Left cardiac atrium (tissue), 4 donors: ENCODE data around the gene FABP2. TPM values are rescaled to one million over a fixed set of nuclear protein-coding genes. Genes with fewer than 3 reads are reported as not detected.
"Not testable (repeated sequence)": the region's sequence is repeated elsewhere in the genome, so short reads cannot be mapped to it uniquely, and the experiment has no call there.

Source experiments
- ATAC-seq, 2 donors: fragments of 200-7000 bp; cut with Tn5 transposase; one replicate each; pipeline ENCODE4 v1.9.1; 2020; ENCODE audit warnings: mild to moderate bottlenecking in 2 of 2, moderate library complexity in 2 of 2
- DNase-seq: peaks from one replicate; pipeline ENCODE4 v3.0.0-alpha.2; 2020
- intact Hi-C, 2 donors: fragments of 100-400 bp; cut with DNase I; formaldehyde crosslinking; loops; one replicate each; pipeline versions ENCODE4 v1.14.1 to v1.15.1; 2022 to 2023
- total RNA-seq, 2 donors: library from RNA; stranded (reverse); fragmentation: NEBNext Ultra II Directional; extraction: Animal tissue kit (Norgen Biotek cat#: 25700); gene quantifications; one replicate each; pipeline ENCODE4 v1.2.1, GENCODE V29; 2021
- donor health status: DM: no; HTN: yes; CAD: no.
- donor health status: DM: no; HTN: yes; CAD: no; lungs with severe emphysema.
- donor health status: DM: yes; HTN: yes; CAD: no.
- donor health status: Dilated cardiomyopathy.

Gene FABP2
- total RNA-seq, 2 donors from 2014 or later: not detected

DNA sequence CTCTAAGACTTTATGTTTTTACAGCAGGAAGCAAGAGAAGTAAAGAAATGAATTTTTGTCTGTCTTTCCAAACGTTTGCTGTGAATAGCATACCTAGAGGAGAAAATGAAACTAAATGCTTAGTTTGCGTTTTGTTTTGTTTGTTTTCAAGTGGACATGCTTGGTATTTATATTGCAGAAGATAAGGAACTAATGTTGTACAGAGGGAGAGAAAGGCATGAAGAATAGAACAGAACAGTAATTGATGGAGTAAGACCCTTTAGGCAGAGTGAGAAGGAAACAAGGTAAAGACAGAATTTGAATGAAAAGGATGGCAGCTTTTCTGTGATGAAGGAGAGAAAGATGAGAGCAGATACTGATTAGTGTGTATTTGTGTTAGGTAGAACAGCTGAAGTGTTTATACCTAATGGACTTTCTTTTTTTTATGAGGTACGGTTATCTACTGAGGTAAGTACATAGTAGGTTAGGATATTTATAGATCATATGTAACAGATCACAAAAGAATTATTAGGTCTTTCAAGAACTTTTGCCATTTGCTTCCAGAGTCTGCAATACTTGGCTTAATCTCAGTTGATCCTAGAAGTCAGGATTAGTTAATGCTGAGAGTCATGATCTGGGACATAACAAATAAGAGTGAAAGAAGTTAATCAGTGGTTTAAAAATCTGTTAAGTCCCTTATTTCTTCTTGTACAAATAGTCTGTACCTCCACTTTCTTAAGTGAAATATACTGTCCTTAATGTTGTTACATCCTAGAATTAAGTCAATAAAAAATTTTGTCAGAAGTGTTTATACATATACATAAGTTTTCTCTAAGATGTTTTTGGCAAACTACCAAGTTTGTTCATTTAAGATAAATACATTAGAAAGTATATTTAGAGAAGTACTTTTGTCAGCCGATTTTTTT lies 36.8 kb downstream of the FABP2 start:
- DNase-seq: no peak
- peak; percentile 31 to 41 for ATAC-seq
- intact Hi-C loops: loop anchor here in 1 of 2 donors (5.0 to 10.0 kb wide), 3 partner anchors 70 to 243 kb away; partner anchors contain the start of gene USP53

DNA sequence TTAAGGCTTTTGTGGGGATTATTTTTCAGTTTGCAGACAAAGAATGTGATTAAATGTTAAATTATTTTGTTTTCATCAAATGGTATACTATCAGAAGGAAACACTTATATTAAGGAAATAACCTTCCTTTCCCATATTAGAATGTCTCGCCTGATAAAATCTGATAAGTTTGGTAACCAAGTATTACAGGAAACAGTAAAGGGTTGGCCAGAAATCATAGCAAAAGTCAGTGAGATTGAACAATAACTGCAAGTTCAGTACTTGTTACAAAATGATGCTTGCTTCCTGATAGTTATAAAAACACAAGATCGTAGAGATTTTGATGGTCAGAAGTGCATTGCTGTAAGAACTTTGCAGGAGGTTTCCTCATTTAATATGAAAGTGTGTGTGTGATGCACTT lies 40.5 kb downstream of the FABP2 start:
- ATAC-seq: no peak
- DNase-seq: no peak
- intact Hi-C loops: loop anchor here in 1 of 2 donors (10.0 kb wide), 2 partner anchors 67 to 187 kb away; partner anchors contain the start of gene USP53

DNA sequence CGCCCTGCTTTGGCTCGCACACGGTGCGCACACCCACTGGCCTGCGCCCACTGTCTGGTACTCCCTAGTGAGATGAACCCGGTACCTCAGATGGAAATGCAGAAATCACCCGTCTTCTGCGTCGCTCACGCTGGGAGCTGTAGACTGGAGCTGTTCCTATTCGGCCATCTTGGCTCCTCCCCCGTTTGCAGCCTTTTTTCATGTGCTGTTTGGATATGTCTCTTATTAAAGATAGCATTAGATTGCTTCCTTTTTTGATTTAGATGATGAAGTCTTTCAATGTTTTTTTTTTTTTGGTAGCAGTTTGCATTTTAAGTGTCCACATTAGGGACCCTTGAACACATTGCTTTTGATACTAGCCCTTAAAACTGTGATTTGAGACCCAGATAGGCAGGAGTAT lies 42.0 kb downstream of the FABP2 start:
- not testable (repeated sequence) for ATAC-seq, DNase-seq
- intact Hi-C loops: loop anchor here in 1 of 2 donors (10.0 kb wide), 2 partner anchors 65 to 185 kb away; partner anchors contain the start of gene USP53

DNA sequence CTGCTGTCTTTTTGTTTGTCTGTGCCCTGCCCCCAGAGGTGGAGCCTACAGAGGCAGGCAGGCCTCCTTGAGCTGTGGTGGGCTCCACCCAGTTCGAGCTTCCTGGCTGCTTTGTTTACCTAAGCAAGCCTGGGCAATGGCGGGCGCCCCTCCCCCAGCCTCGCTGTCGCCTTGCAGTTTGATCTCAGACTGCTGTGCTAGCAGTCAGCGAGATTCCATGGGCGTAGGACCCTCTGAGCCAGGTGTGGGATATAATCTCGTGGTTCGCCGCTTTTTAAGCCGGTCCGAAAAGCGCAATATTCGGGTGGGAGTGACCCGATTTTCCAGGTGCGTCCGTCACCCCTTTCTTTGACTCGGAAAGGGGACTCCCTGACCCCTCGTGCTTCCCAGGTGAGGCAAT lies 42.4 kb downstream of the FABP2 start:
- ATAC-seq, intact Hi-C loops: not testable (repeated sequence)

DNA sequence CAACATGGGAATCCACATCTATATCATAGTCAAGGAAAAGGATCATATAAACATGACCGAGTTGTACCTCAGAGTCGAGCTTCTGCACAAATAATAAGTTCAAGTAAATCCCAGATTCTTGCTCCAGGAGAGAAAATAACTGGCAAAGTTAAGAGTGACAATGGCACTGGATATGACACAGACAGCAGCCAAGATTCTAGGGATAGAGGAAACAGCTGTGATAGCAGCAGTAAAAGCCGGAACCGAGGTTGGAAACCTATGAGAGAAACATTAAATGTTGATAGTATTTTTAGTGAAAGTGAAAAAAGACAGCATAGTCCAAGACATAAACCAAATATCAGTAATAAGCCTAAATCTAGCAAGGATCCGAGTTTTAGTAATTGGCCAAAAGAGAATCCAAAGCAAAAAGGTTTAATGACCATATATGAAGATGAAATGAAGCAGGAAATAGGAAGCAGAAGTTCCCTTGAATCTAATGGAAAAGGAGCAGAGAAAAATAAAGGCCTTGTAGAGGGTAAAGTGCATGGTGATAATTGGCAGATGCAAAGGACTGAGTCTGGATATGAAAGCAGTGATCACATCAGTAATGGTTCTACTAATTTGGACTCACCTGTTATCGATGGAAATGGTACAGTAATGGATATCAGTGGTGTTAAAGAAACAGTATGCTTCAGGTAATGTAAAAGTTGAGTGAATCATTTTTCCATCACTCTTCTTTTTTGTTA lies 50.4 kb downstream of the FABP2 start:
- intact Hi-C loops: no loop called here
- ATAC-seq (no peak), DNase-seq (no peak)

More for the DNA sequence above, 42.4 kb downstream of the FABP2 start:
- DNase-seq: not testable (repeated sequence)

DNA sequence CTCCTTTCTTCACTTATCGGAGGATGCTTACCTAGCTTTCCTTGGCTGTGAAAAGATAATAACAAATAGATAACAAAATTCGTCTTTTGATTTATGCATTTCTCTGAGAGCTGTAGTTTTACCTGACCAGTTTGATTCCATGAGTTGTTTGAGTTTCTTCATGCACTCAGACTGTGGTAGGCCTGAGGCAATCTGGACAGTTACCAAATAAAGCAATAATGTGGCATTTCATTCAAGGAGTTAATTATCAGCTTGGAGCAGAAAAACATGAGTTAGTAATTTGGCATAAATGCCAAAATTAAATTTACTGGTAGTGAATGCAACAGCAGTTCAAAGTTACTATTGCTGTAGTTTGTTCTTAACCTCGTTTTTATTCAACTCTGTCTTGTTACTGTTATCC lies 53.5 kb downstream of the FABP2 start:
- DNase-seq: no peak
- intact Hi-C loops: no loop called here
- ATAC-seq: no peak

Other genes with a start within 250 kb of the FABP2 start
- gene MYOZ2, start 186.3 kb downstream of the FABP2 start, total RNA-seq: 100 to 1,000 TPM; 523 to 547 TPM
- 10 to 100 TPM; 36.1 to 43.0 TPM for gene USP53, start 109.4 kb downstream of the FABP2 start, total RNA-seq